HG03196 (cell line): ENCODE results near the gene HS3ST5.

Source experiments
- ATAC-seq: cut with Tn5 transposase; IDR thresholded peaks from one replicate; pipeline ENCODE4 v1.9.1; 2021; ENCODE audit not compliant: unreplicated experiment

HS3ST5 gene

GRCh38 chr6:114342826-114343781 is at the start of gene HS3ST5:
Gene HS3ST5, minus strand, starts transcription at chr6:114343023. Its CDS starts 280,178 bp downstream, at chr6:114062845.
- ATAC-seq, result no peak

- no peak for ATAC-seq
Measured at GRCh38 chr6:114390176-114390575, 47.4 kb upstream of the HS3ST5 start.

GRCh38 chr6:114389111-114389510 is 46.3 kb upstream of the HS3ST5 start:
- ATAC-seq, result no peak

- no peak for ATAC-seq
Measured at GRCh38 chr6:114382406-114382805, 39.6 kb upstream of the HS3ST5 start.

- ATAC-seq, result no peak
Measured at GRCh38 chr6:114377881-114378280, 35.1 kb upstream of the HS3ST5 start.

GRCh38 chr6:114376611-114377175 is 33.9 kb upstream of the HS3ST5 start:
- no peak for ATAC-seq

- no peak for ATAC-seq
Measured at GRCh38 chr6:114375541-114376192, 32.8 kb upstream of the HS3ST5 start.

GRCh38 chr6:114367315-114367961 is 24.6 kb upstream of the HS3ST5 start:
- no peak for ATAC-seq

GRCh38 chr6:114366899-114367298 is 24.1 kb upstream of the HS3ST5 start:
- no peak for ATAC-seq

GRCh38 chr6:114364301-114364700 is 21.5 kb upstream of the HS3ST5 start:
- ATAC-seq, result no peak

- no peak for ATAC-seq
Measured at GRCh38 chr6:114362957-114363356, 20.1 kb upstream of the HS3ST5 start.

- no peak for ATAC-seq
Measured at GRCh38 chr6:114362396-114362795, 19.6 kb upstream of the HS3ST5 start.

- ATAC-seq, result no peak
Measured at GRCh38 chr6:114361036-114361435, 18.2 kb upstream of the HS3ST5 start.

- ATAC-seq, result no peak
Measured at GRCh38 chr6:114355300-114355699, 12.5 kb upstream of the HS3ST5 start.

GRCh38 chr6:114354482-114354881 is 11.7 kb upstream of the HS3ST5 start:
- no peak for ATAC-seq

- ATAC-seq, result no peak
Measured at GRCh38 chr6:114346451-114346850, 3.6 kb upstream of the HS3ST5 start.

- no peak for ATAC-seq
Measured at GRCh38 chr6:114344971-114345275, 2.1 kb upstream of the HS3ST5 start.

- ATAC-seq, result no peak
Measured at GRCh38 chr6:114344246-114344970, 1.6 kb upstream of the HS3ST5 start.

- no peak for ATAC-seq
Measured at GRCh38 chr6:114343782-114344144, 940 bp upstream of the HS3ST5 start.

- no peak for ATAC-seq
Measured at GRCh38 chr6:114342086-114342825, 567 bp downstream of the HS3ST5 start.
